Spleen (tissue), 11 donors: Measurements from ENCODE around the gene PRSS27. TPM values are rescaled to one million over a fixed set of nuclear protein-coding genes. Genes with fewer than 3 reads are reported as not detected.

ENCODE experiments used
- DNase-seq: peaks from one replicate; pipeline ENCODE4 v3.0.0-alpha.2; 2020
- H3K27ac ChIP-seq, 8 donors: fragments of 200-600 bp; sonication (generic) in 7 of 8; 1 replicate in 4 of 8; 2 replicates in 4 of 8; pipeline versions ENCODE4 v1.5.0 to v1.8.0; 2016 to 2021; ENCODE audit warnings: inconsistent platforms in 4 of 8, mild to moderate bottlenecking in 4 of 8, moderate library complexity in 1 of 8
- H3K27me3 ChIP-seq, 7 donors: fragments of 200-600 bp; sonication (generic) in 6 of 7; replicated peaks in 1 of 7; 1 replicate in 4 of 7; 2 replicates in 3 of 7; pipeline versions ENCODE4 v1.5.0 to v1.8.0; 2016 to 2021; ENCODE audit warnings: inconsistent platforms in 3 of 7, mild to moderate bottlenecking in 1 of 7
- H3K36me3 ChIP-seq, 6 donors: fragments of 200-600 bp; sonication (generic) in 5 of 6; 1 replicate in 4 of 6; 2 replicates in 2 of 6; pipeline versions ENCODE4 v1.5.0 to v1.8.0; 2016 to 2021; ENCODE audit warnings: inconsistent platforms in 2 of 6
- H3K4me1 ChIP-seq, 6 donors: fragments of 200-600 bp; sonication (generic) in 5 of 6; 1 replicate in 3 of 6; 2 replicates in 3 of 6; pipeline versions ENCODE4 v1.5.0 to v1.8.0; 2016 to 2021; ENCODE audit warnings: inconsistent platforms in 3 of 6
- H3K4me3 ChIP-seq, 8 donors: fragments of 200-600 bp; sonication (generic) in 7 of 8; 1 replicate in 4 of 8; 2 replicates in 4 of 8; pipeline versions ENCODE4 v1.5.0 to v1.8.0; 2016 to 2021; ENCODE audit warnings: inconsistent platforms in 4 of 8, mild to moderate bottlenecking in 4 of 8, moderate library complexity in 2 of 8
- H3K9me3 ChIP-seq, 8 donors: fragments of 200-600 bp; sonication (generic) in 7 of 8; 1 replicate in 4 of 8; 2 replicates in 4 of 8; pipeline versions ENCODE4 v1.5.0 to v1.8.0; 2016 to 2021; ENCODE audit warnings: inconsistent platforms in 4 of 8
- CTCF ChIP-seq, 11 experiments: fragments of 200-600 bp in 7 of 11; fragments of 450-650 bp in 4 of 11; sonication (generic) in 4 of 11; IDR thresholded peaks in 8 of 11; conservative IDR thresholded peaks in 3 of 11; 1 replicate in 7 of 11; 2 replicates in 4 of 11; pipeline versions ENCODE4 v1.4.0 to v1.8.0; 2016 to 2021; ENCODE audit warnings: antibody characterized with exemption in 11 of 11, inconsistent platforms in 4 of 11, mild to moderate bottlenecking in 1 of 11
- POLR2A ChIP-seq, 3 donors: fragments of 450-650 bp; IDR thresholded peaks; one replicate each; pipeline ENCODE4 v1.5.1; 2017; ENCODE audit warnings: antibody characterized with exemption in 3 of 3, mild to moderate bottlenecking in 1 of 3
- POLR2AphosphoS5 ChIP-seq, 3 donors: sonication (generic); formaldehyde crosslinking; IDR thresholded peaks; one replicate each; pipeline ENCODE4 v1.5.1; 2017; ENCODE audit warnings: antibody characterized with exemption in 3 of 3
- WGBS, 5 donors: extraction: QIAGEN DNeasy Blood & Tissue Kit in 3 of 5; methylation state at CpG; one replicate each; pipeline versions ENCODE4 v1.1.5 to v1.1.7; 2013 to 2018; 5-methylcytosine and 5-hydroxymethylcytosine counted together
- intact Hi-C: fragments of 100-400 bp; cut with DNase I; formaldehyde crosslinking; loops from one replicate; pipeline ENCODE4 v1.15.0; 2023; ENCODE audit warnings: low total_unique reads
- polyA plus RNA-seq, 3 donors: library from polyadenylated mRNA; stranded (reverse); fragments of 200-250 nt; gene quantifications; one replicate each; pipeline ENCODE4 v1.2.1, GENCODE V29; 2013
- total RNA-seq, 7 donors: library from RNA; depleted of rRNA in 3 of 7; stranded (reverse); fragments of >200 nt in 3 of 7; fragmentation: NEBNext Ultra II Directional in 4 of 7; extraction: Animal tissue kit (Norgen Biotek cat#: 25700) in 4 of 7; gene quantifications; one replicate each; pipeline versions ENCODE4 v1.1.0 to v1.2.1, GENCODE V29; 2016 to 2021
- donor health status: healthy with polysubstance abuse.
- donor health status: DM: no; HTN: no; CAD: no; lungs with moderate emphysema.
- donor health status: DM: no; HTN: no; CAD: no.
- donor health status: Bipolar disorder and iron deficiency.
- donor health status: healthy.
- donor health status: DM: no; HTN: no; CAD: no.
- donor health status: DM: yes; HTN: yes; CAD: no.

The PRSS27 gene
- total and polyA plus RNA-seq, 10 donors = 0.84 to 2.1 (median 1.2) TPM

DNA sequence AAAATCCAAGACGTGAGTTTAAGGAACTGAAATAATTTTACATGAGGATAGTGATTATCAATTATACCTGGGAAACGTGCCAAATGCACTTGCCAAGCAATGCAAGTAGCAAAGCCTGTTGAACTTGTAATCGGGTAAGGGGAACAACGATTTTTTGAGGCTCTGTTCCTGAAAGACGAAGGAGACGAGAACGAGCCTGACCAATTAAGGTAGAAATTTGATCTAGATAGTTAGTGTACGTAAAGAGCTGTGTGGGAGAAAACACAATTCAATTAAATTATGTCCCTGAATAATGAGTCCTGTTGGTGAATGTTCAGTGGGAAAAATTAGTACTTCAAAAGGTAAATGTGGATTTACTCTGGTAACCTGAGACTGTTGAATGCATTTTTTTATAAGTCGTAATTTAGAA is 55.4 kb downstream of the PRSS27 start:
- Histone ChIP-seq H3K27ac (peak overlapping the region in 3 of 8 donors; percentile 26 to 57 (median 38)), H3K27me3 (no peaks in the 10 kb centered on the region), H3K4me3 (no peak overlapping the region), H3K9me3 (no peaks in the 10 kb centered on the region), H3K4me1 (peaks cover 0 to 21% (median 2%) of the 10 kb centered on the region in 6 donors), H3K36me3 (peaks cover 0 to 69% (median 10%) of the 10 kb centered on the region in 6 donors)
- DNase-seq = no peak
- no peak for TF ChIP-seq POLR2A (IDR thresholded peaks at IDR 0.05)
- TF ChIP-seq POLR2AphosphoS5 (IDR thresholded peaks at IDR 0.05) = no peak
- TF ChIP-seq CTCF (IDR thresholded peaks at IDR 0.05 in 8 of 11, conservative IDR thresholded peaks at IDR 0.05 in 3 of 11) = no peak
- 75 to 85% (median 79%) methylated on average over 9 of the region's 9 CpGs for WGBS, 5 donors
- intact Hi-C loops = loop anchor here (5.0 kb wide), 1 partner anchor 132 kb away; the partner anchor contains the start of gene CEMP1

- intact Hi-C loops = loop anchor here (5.0 kb wide), 1 partner anchor 132 kb away; the partner anchor contains the start of gene CEMP1
- TF ChIP-seq POLR2A (IDR thresholded peaks at IDR 0.05) = no peak
- TF ChIP-seq POLR2AphosphoS5 (IDR thresholded peaks at IDR 0.05) = no peak
- TF ChIP-seq CTCF (IDR thresholded peaks at IDR 0.05 in 8 of 11, conservative IDR thresholded peaks at IDR 0.05 in 3 of 11) = no peak
- WGBS, 5 donors = 51 to 69% (median 60%) methylated on average over 23 of the region's 23 CpGs
- H3K9me3 ChIP-seq = no peaks in the 10 kb centered on the region
- peaks cover 0 to 15% (median 0%) of the 10 kb centered on the region in 6 donors for H3K4me1 ChIP-seq
- peak overlapping the region in 7 of 8 donors; percentile 15 to 57 (median 27) for H3K27ac ChIP-seq
- H3K36me3 ChIP-seq = peaks cover 0 to 62% (median 7%) of the 10 kb centered on the region in 6 donors
- H3K4me3 ChIP-seq = no peak overlapping the region
- H3K27me3 ChIP-seq = no peaks in the 10 kb centered on the region
- no peak for DNase-seq
Observed at GRCh38 chr16:2663553-2664546, 56.2 kb downstream of the PRSS27 start.

Other genes with a start within 250 kb of the PRSS27 start
- gene NTN3, start 248.9 kb downstream of the PRSS27 start, total RNA-seq = under 1 TPM in 3 of 7 donors, not detected in 4; 0.13 to 0.28 (median 0.23) TPM
- under 1 TPM in 2 of 3 donors, not detected in 1; 0.03 to 0.06 TPM for gene NTN3, start 248.9 kb downstream of the PRSS27 start, polyA plus RNA-seq
- gene TBC1D24, start 245.1 kb downstream of the PRSS27 start, total RNA-seq = 10 to 100 TPM in 6 of 7 donors, 1 to 10 TPM in 1; 9.7 to 15.3 (median 12.8) TPM
- gene TBC1D24, start 245.1 kb downstream of the PRSS27 start, polyA plus RNA-seq = 1 to 10 TPM; 2.2 to 5.1 (median 2.2) TPM
- 100 to 1,000 TPM in 4 of 7 donors, 10 to 100 TPM in 3; 82.3 to 199 (median 156) TPM for gene ATP6V0C, start 206.3 kb downstream of the PRSS27 start, total RNA-seq
- 100 to 1,000 TPM in 1 of 3 donors, 10 to 100 TPM in 2; 64.5 to 125 (median 99.7) TPM for gene ATP6V0C, start 206.3 kb downstream of the PRSS27 start, polyA plus RNA-seq
- 10 to 100 TPM; 59.9 to 94.0 (median 70.9) TPM for gene AMDHD2, start 199.9 kb downstream of the PRSS27 start, total RNA-seq
- gene AMDHD2, start 199.9 kb downstream of the PRSS27 start, polyA plus RNA-seq = 10 to 100 TPM; 37.8 to 72.0 (median 38.5) TPM
- gene CEMP1, start 188.8 kb downstream of the PRSS27 start, total RNA-seq = under 1 TPM in 2 of 7 donors, not detected in 5; 0.37 to 0.97 TPM
- 1 to 10 TPM in 1 of 3 donors, under 1 TPM in 2; 0.70 to 1.5 (median 0.74) TPM for gene CEMP1, start 188.8 kb downstream of the PRSS27 start, polyA plus RNA-seq
- 10 to 100 TPM; 39.5 to 74.5 (median 56.8) TPM for gene PDPK1, start 182.2 kb downstream of the PRSS27 start, total RNA-seq
- gene PDPK1, start 182.2 kb downstream of the PRSS27 start, polyA plus RNA-seq = 10 to 100 TPM in 1 of 3 donors, 1 to 10 TPM in 2; 6.2 to 15.5 (median 6.2) TPM
- gene KCTD5, start 37.7 kb downstream of the PRSS27 start, total RNA-seq = 10 to 100 TPM; 20.5 to 32.1 (median 28.2) TPM
- 10 to 100 TPM; 13.1 to 24.1 (median 19.2) TPM for gene KCTD5, start 37.7 kb downstream of the PRSS27 start, polyA plus RNA-seq
- gene SRRM2, start 32.4 kb upstream of the PRSS27 start, total RNA-seq = 100 to 1,000 TPM; 590 to 922 (median 875) TPM
- 1,000 to 10,000 TPM in 1 of 3 donors, 100 to 1,000 TPM in 2; 239 to 1,169 (median 672) TPM for gene SRRM2, start 32.4 kb upstream of the PRSS27 start, polyA plus RNA-seq
- 100 to 1,000 TPM; 128 to 467 (median 134) TPM for gene ELOB, start 57.1 kb upstream of the PRSS27 start, total RNA-seq
- gene ELOB, start 57.1 kb upstream of the PRSS27 start, polyA plus RNA-seq = 100 to 1,000 TPM; 233 to 378 (median 247) TPM
- gene PRSS33, start 67.3 kb upstream of the PRSS27 start, total RNA-seq = under 1 TPM in 2 of 7 donors, not detected in 5; 0.32 to 0.67 TPM
- gene PRSS33, start 67.3 kb upstream of the PRSS27 start, polyA plus RNA-seq = under 1 TPM in 1 of 3 donors, not detected in 2; 0.03 TPM
- not detected for gene PRSS41, start 78.2 kb upstream of the PRSS27 start, total RNA-seq
- gene PRSS41, start 78.2 kb upstream of the PRSS27 start, polyA plus RNA-seq = not detected
- 1 to 10 TPM in 6 of 7 donors, under 1 TPM in 1; 0.81 to 4.9 (median 1.5) TPM for gene PRSS21, start 97.0 kb upstream of the PRSS27 start, total RNA-seq
- gene PRSS21, start 97.0 kb upstream of the PRSS27 start, polyA plus RNA-seq = 1 to 10 TPM in 2 of 3 donors, under 1 TPM in 1; 0.49 to 3.4 (median 1.8) TPM
- 1 to 10 TPM in 5 of 7 donors, under 1 TPM in 1, not detected in 1; 0.79 to 3.8 (median 1.5) TPM for gene ZG16B, start 110.1 kb upstream of the PRSS27 start, total RNA-seq
- gene ZG16B, start 110.1 kb upstream of the PRSS27 start, polyA plus RNA-seq = 1 to 10 TPM in 2 of 3 donors, under 1 TPM in 1; 0.73 to 1.6 (median 1.5) TPM
- gene PRSS22, start 137.9 kb upstream of the PRSS27 start, total RNA-seq = under 1 TPM in 1 of 7 donors, not detected in 6; 0.60 TPM
- gene PRSS22, start 137.9 kb upstream of the PRSS27 start, polyA plus RNA-seq = under 1 TPM in 2 of 3 donors, not detected in 1; 0.19 to 0.33 TPM
- gene FLYWCH2, start 163.0 kb upstream of the PRSS27 start, total RNA-seq = 10 to 100 TPM; 27.5 to 98.6 (median 48.4) TPM
- 10 to 100 TPM; 31.6 to 62.6 (median 49.5) TPM for gene FLYWCH2, start 163.0 kb upstream of the PRSS27 start, polyA plus RNA-seq
- gene FLYWCH1, start 191.7 kb upstream of the PRSS27 start, total RNA-seq = 10 to 100 TPM; 34.8 to 79.3 (median 57.0) TPM
- 10 to 100 TPM; 14.0 to 47.0 (median 43.9) TPM for gene FLYWCH1, start 191.7 kb upstream of the PRSS27 start, polyA plus RNA-seq
- gene KREMEN2, start 244.1 kb upstream of the PRSS27 start, total RNA-seq = 1 to 10 TPM in 1 of 7 donors, under 1 TPM in 1, not detected in 5; 0.40 to 1.0 TPM
- 1 to 10 TPM in 1 of 3 donors, under 1 TPM in 2; 0.41 to 1.2 (median 0.42) TPM for gene KREMEN2, start 244.1 kb upstream of the PRSS27 start, polyA plus RNA-seq
- gene PAQR4, start 249.1 kb upstream of the PRSS27 start, total RNA-seq = 1 to 10 TPM; 3.3 to 9.0 (median 6.4) TPM
- gene PAQR4, start 249.1 kb upstream of the PRSS27 start, polyA plus RNA-seq = 1 to 10 TPM; 2.1 to 7.1 (median 6.3) TPM